Esophagus (tissue), 2 donors: ENCODE data around the gene STX18. TPM values are rescaled to one million over a fixed set of nuclear protein-coding genes. Genes with fewer than 3 reads are reported as not detected.

Source experiments
- H3K27ac ChIP-seq, 2 donors: one replicate each; pipeline ENCODE4 v1.5.1; 2013; ENCODE audit warnings: low read depth in 2 of 2, mild to moderate bottlenecking in 2 of 2, inconsistent platforms in 1 of 2, low read length in 1 of 2, moderate library complexity in 1 of 2
- H3K27me3 ChIP-seq, 2 donors: one replicate each; pipeline ENCODE4 v1.6.1; 2013; ENCODE audit warnings: low read length in 2 of 2, control low read depth in 1 of 2, mild to moderate bottlenecking in 1 of 2; ENCODE audit not compliant: insufficient read depth in 2 of 2, control insufficient read depth in 1 of 2
- H3K36me3 ChIP-seq, 2 donors: one replicate each; pipeline ENCODE4 v1.6.1; 2013; ENCODE audit warnings: low read length in 1 of 2; ENCODE audit not compliant: control insufficient read depth in 2 of 2, insufficient read depth in 2 of 2
- H3K4me1 ChIP-seq, 2 donors: one replicate each; pipeline ENCODE4 v1.6.1; 2013; ENCODE audit warnings: low read length in 1 of 2; ENCODE audit not compliant: control insufficient read depth in 2 of 2, insufficient read depth in 2 of 2
- H3K4me3 ChIP-seq, 2 donors: one replicate each; pipeline ENCODE4 v1.5.1; 2013; ENCODE audit warnings: low read length in 2 of 2, mild to moderate bottlenecking in 2 of 2, low read depth in 1 of 2, moderate library complexity in 1 of 2
- H3K9me3 ChIP-seq, 2 donors: one replicate each; pipeline ENCODE4 v1.6.1; 2013; ENCODE audit warnings: mild to moderate bottlenecking in 2 of 2, low read depth in 1 of 2, low read length in 1 of 2, moderate library complexity in 1 of 2; ENCODE audit not compliant: control insufficient read depth in 2 of 2, insufficient read depth in 1 of 2
- WGBS, 2 donors: extraction: QIAGEN DNeasy Blood & Tissue Kit; methylation state at CpG; one replicate each; pipeline ENCODE4 v1.1.7; 2013; 5-methylcytosine and 5-hydroxymethylcytosine counted together
- polyA plus RNA-seq, 2 donors: library from polyadenylated mRNA; stranded (reverse); fragments of 200-250 nt; gene quantifications; one replicate each; pipeline ENCODE4 v1.2.3, GENCODE V29; 2013
- donor health status: healthy with polysubstance abuse.
- donor health status: Bipolar disorder and iron deficiency.

The STX18 gene
- polyA plus RNA-seq, 2 donors: 12.4 to 17.3 TPM

GRCh38 chr4:4439782-4440181, 102.1 kb downstream of the STX18 start:
- WGBS, 2 donors: 65 to 78% methylated on average over 4 of the region's 4 CpGs
- Histone ChIP-seq H3K36me3 (peaks cover 4 to 9% of the 10 kb centered on the region in 2 donors), H3K27me3 (no peaks in the 10 kb centered on the region), H3K4me1 (no peaks in the 10 kb centered on the region), H3K27ac (no peak overlapping the region), H3K4me3 (no peak overlapping the region), H3K9me3 (no peaks in the 10 kb centered on the region)

DNA sequence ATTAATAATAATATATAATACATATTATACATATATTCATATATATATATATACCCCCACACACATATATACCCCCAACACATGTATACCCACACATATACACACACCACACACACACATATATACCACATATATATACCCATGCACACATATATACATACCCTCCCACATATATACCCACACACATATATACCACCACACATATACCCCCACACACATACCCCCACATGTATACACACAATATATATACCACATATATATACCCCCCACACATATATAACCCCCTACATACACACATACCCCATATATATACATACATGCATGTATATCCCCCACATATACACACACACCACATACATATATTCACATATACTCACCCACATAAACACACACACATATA, 103.0 kb downstream of the STX18 start:
- H3K9me3 ChIP-seq: no peaks in the 10 kb centered on the region
- peaks cover 7 to 9% of the 10 kb centered on the region in 2 donors for H3K36me3 ChIP-seq
- no peaks in the 10 kb centered on the region for H3K4me1 ChIP-seq
- H3K27me3 ChIP-seq: no peaks in the 10 kb centered on the region
- H3K27ac ChIP-seq: no peak overlapping the region
- no peak overlapping the region for H3K4me3 ChIP-seq

- no peaks in the 10 kb centered on the region for H3K27me3 ChIP-seq
- peaks cover 8 to 9% of the 10 kb centered on the region in 2 donors for H3K36me3 ChIP-seq
- no peak overlapping the region for H3K27ac ChIP-seq
- H3K9me3 ChIP-seq: no peaks in the 10 kb centered on the region
- H3K4me1 ChIP-seq: no peaks in the 10 kb centered on the region
- WGBS, 2 donors: 70 to 73% methylated on average over 13 of the region's 13 CpGs
- no peak overlapping the region for H3K4me3 ChIP-seq
These were observed 103.9 kb downstream of the STX18 start for GRCh38 chr4:4437798-4438470.

GRCh38 chr4:4436244-4436823, 105.5 kb downstream of the STX18 start:
- Histone ChIP-seq H3K4me3 (no peak overlapping the region), H3K4me1 (no peaks in the 10 kb centered on the region), H3K27ac (no peak overlapping the region), H3K36me3 (peaks cover 9 to 15% of the 10 kb centered on the region in 2 donors), H3K9me3 (no peaks in the 10 kb centered on the region), H3K27me3 (no peaks in the 10 kb centered on the region)
- 84 to 86% methylated on average over 2 of the region's 2 CpGs for WGBS, 2 donors

GRCh38 chr4:4433941-4434340, 107.9 kb downstream of the STX18 start:
- H3K27ac ChIP-seq: no peak overlapping the region
- H3K4me3 ChIP-seq: no peak overlapping the region
- H3K36me3 ChIP-seq: peaks cover 9 to 17% of the 10 kb centered on the region in 2 donors
- no peaks in the 10 kb centered on the region for H3K9me3 ChIP-seq
- no peaks in the 10 kb centered on the region for H3K27me3 ChIP-seq
- 89 to 93% methylated on average over 4 of the region's 4 CpGs for WGBS, 2 donors
- H3K4me1 ChIP-seq: no peaks in the 10 kb centered on the region

DNA sequence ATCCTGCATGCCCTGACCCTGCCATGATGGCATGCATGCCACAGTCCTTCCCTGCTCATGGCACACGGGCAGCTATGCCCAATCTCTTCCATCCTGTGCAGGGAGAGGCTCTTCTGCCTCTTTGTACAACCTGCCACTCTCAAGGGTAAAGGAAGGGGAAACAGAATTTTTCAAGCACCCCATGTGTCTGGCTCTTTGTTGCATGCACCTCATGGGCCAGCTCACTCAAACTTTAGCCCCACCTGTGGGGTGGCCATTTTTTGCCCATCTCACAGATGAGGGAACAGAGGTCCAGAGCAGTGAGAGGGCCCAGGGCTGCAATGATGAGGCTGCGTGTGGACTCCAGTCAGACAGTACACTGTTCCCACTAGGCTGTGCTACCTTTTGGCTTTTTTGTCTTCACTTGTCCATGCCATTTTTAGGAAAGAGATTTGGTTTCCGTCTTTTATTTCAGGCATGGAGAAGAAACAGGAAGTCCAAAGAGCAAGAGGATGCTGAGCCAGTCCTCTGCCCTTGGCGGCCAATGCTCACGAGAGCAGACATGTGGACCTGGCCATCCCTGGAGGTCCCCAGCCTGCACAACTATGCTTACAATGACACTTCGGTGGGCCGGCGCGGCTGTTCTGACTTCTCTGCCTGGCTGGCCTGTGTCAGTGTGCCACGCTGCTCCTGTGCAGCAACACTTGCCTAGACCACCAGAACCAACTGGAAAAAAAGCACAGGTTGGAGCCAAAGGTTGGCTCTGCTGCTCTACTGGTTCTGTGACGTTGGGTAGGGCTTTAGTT, 109.3 kb downstream of the STX18 start:
- H3K27ac ChIP-seq: no peak overlapping the region
- H3K4me1 ChIP-seq: no peaks in the 10 kb centered on the region
- no peaks in the 10 kb centered on the region for H3K9me3 ChIP-seq
- no peaks in the 10 kb centered on the region for H3K27me3 ChIP-seq
- H3K36me3 ChIP-seq: peaks cover 6 to 21% of the 10 kb centered on the region in 2 donors
- WGBS, 2 donors: 92 to 96% methylated on average over 11 of the region's 11 CpGs
- H3K4me3 ChIP-seq: no peak overlapping the region

GRCh38 chr4:4430492-4431195, 111.2 kb downstream of the STX18 start:
- H3K4me1 ChIP-seq: no peaks in the 10 kb centered on the region
- H3K4me3 ChIP-seq: no peak overlapping the region
- H3K27ac ChIP-seq: no peak overlapping the region
- no peaks in the 10 kb centered on the region for H3K27me3 ChIP-seq
- H3K36me3 ChIP-seq: peaks cover 3 to 20% of the 10 kb centered on the region in 2 donors
- 57 to 70% methylated on average over 7 of the region's 7 CpGs for WGBS, 2 donors
- H3K9me3 ChIP-seq: no peaks in the 10 kb centered on the region

GRCh38 chr4:4428966-4429875, 112.6 kb downstream of the STX18 start:
- H3K9me3 ChIP-seq: no peaks in the 10 kb centered on the region
- peaks cover 0 to 23% of the 10 kb centered on the region in 2 donors for H3K36me3 ChIP-seq
- 90 to 95% methylated on average over 10 of the region's 10 CpGs for WGBS, 2 donors

GRCh38 chr4:4427886-4428285, 114.0 kb downstream of the STX18 start:
- Histone ChIP-seq H3K27me3 (no peaks in the 10 kb centered on the region), H3K4me3 (no peak overlapping the region), H3K36me3 (peaks cover 0 to 27% of the 10 kb centered on the region in 2 donors), H3K27ac (no peak overlapping the region), H3K4me1 (no peaks in the 10 kb centered on the region), H3K9me3 (no peaks in the 10 kb centered on the region)
- WGBS, 2 donors: 86 to 91% methylated on average over 5 of the region's 5 CpGs

More at GRCh38 chr4:4428966-4429875, 112.6 kb downstream of the STX18 start:
- no peaks in the 10 kb centered on the region for H3K27me3 ChIP-seq
- H3K27ac ChIP-seq: no peak overlapping the region
- no peaks in the 10 kb centered on the region for H3K4me1 ChIP-seq
- no peak overlapping the region for H3K4me3 ChIP-seq
